Measurements from ENCODE around the gene GTF3C5. TPM values are rescaled to one million over a fixed set of nuclear protein-coding genes. Genes with fewer than 3 reads are reported as not detected.
A peak's percentile ranks its signal among the peaks of the same experiment; 100 is the strongest.

The GTF3C5 gene
- total and polyA plus RNA-seq, 9 donors, result 32.3 to 71.6 (median 52.2) TPM

- WGBS, 3 donors, result 88 to 91% (median 89%) methylated on average over 12 to 13 of the region's 13 CpGs
- intact Hi-C loops (cut with DNase I), result no loop called here
- DNase-seq, result peak in 3 of 5 donors; percentile 4 to 25 (median 9)
- Histone ChIP-seq H3K4me3 (no peak overlapping the region), H3K27ac (no peak overlapping the region), H3K36me3 (no peaks in the 10 kb centered on the region), H3K9me3 (no peaks in the 10 kb centered on the region), H3K4me1 (ENCODE audit: insufficient read depth) (no peaks in the 10 kb centered on the region), H3K27me3 (no peaks in the 10 kb centered on the region)
- TF ChIP-seq POLR2A (IDR thresholded peaks at IDR 0.05) (no peak), CTCF (IDR thresholded peaks at IDR 0.05) (no peak), EP300 (IDR thresholded peaks at IDR 0.05) (no peak)
Measured at GRCh38 chr9:133107245-133107722, 76.5 kb downstream of the GTF3C5 start.

Small RNAs within 50 kb of the gene (microRNA-seq; reads per million reads assigned to microRNA genes)
- 0 to 1.3 (median 0) reads per million in 3 donors for gene MIR6877

Small RNAs within 50 kb of the gene (small RNA-seq; reads per million reads assigned to genes)
- not detected for gene MIR6877

Other genes starting within 250 kb of the GTF3C5 start
- gene AK8, start 152.7 kb upstream of the GTF3C5 start, total RNA-seq, result 1 to 10 TPM in 5 of 7 donors, under 1 TPM in 2; 0.36 to 9.8 (median 1.6) TPM
- gene AK8, start 152.7 kb upstream of the GTF3C5 start, polyA plus RNA-seq, result 1 to 10 TPM in 1 of 2 donors, under 1 TPM in 1; 0.64 to 2.7 TPM
- 10 to 100 TPM in 1 of 7 donors, 1 to 10 TPM in 6; 4.6 to 22.4 (median 8.6) TPM for gene SPACA9, start 152.1 kb upstream of the GTF3C5 start, total RNA-seq
- gene SPACA9, start 152.1 kb upstream of the GTF3C5 start, polyA plus RNA-seq, result 10 to 100 TPM in 1 of 2 donors, 1 to 10 TPM in 1; 8.2 to 10.8 TPM
- gene TSC1, start 86.4 kb upstream of the GTF3C5 start, total RNA-seq, result 10 to 100 TPM; 24.4 to 49.1 (median 42.0) TPM
- 10 to 100 TPM; 18.9 to 32.9 TPM for gene TSC1, start 86.4 kb upstream of the GTF3C5 start, polyA plus RNA-seq
- not detected for gene GFI1B, start 52.3 kb upstream of the GTF3C5 start, total RNA-seq
- gene GFI1B, start 52.3 kb upstream of the GTF3C5 start, polyA plus RNA-seq, result under 1 TPM in 1 of 2 donors, not detected in 1; 0.05 TPM
- gene CEL, start 31.0 kb downstream of the GTF3C5 start, total RNA-seq, result 10 to 100 TPM in 1 of 7 donors, 1 to 10 TPM in 6; 1.8 to 13.6 (median 2.9) TPM
- gene CEL, start 31.0 kb downstream of the GTF3C5 start, polyA plus RNA-seq, result 1 to 10 TPM; 1.3 TPM
- 100 to 1,000 TPM in 1 of 7 donors, 10 to 100 TPM in 6; 26.6 to 139 (median 48.8) TPM for gene RALGDS, start 90.2 kb downstream of the GTF3C5 start, total RNA-seq
- 10 to 100 TPM; 26.2 to 55.4 TPM for gene RALGDS, start 90.2 kb downstream of the GTF3C5 start, polyA plus RNA-seq
- gene GBGT1, start 132.9 kb downstream of the GTF3C5 start, total RNA-seq, result 10 to 100 TPM; 11.0 to 43.3 (median 25.9) TPM
- 10 to 100 TPM in 1 of 2 donors, 1 to 10 TPM in 1; 3.9 to 12.9 TPM for gene GBGT1, start 132.9 kb downstream of the GTF3C5 start, polyA plus RNA-seq
- 1 to 10 TPM in 2 of 7 donors, under 1 TPM in 2, not detected in 3; 0.33 to 5.3 (median 2.7) TPM for gene OBP2B, start 178.3 kb downstream of the GTF3C5 start, total RNA-seq
- gene OBP2B, start 178.3 kb downstream of the GTF3C5 start, polyA plus RNA-seq, result not detected
- gene ABO, start 244.2 kb downstream of the GTF3C5 start, total RNA-seq, result 10 to 100 TPM; 16.0 to 27.7 (median 22.0) TPM
- 10 to 100 TPM; 18.5 to 21.1 TPM for gene ABO, start 244.2 kb downstream of the GTF3C5 start, polyA plus RNA-seq

All from ovary (tissue), 9 donors.